DOHH2 (cell line): Measurements from ENCODE around the gene ADAMTS15.

Source experiments
- H3F3A ChIP-seq: fragments of 200-600 bp; sonication (generic), shearing (Covaris generic); 2 replicates; pipeline ENCODE4 v1.6.0; 2016; ENCODE audit warnings: antibody characterized with exemption, mild to moderate bottlenecking; ENCODE audit not compliant: control insufficient read depth, insufficient read depth
- H3K27ac ChIP-seq: fragments of 200-600 bp; sonication (generic); 2 replicates; pipeline ENCODE4 v1.5.1; 2014; ENCODE audit warnings: low read depth, mild to moderate bottlenecking, low read length, moderate library complexity
- H3K27me3 ChIP-seq: fragments of 200-600 bp; sonication (generic); 2 replicates; pipeline ENCODE4 v1.6.1; 2014; ENCODE audit warnings: mild to moderate bottlenecking, low read length, mixed read lengths; ENCODE audit not compliant: control insufficient read depth
- H3K36me3 ChIP-seq: fragments of 200-600 bp; sonication (generic); 2 replicates; pipeline ENCODE4 v1.6.1; 2014; ENCODE audit warnings: mild to moderate bottlenecking, low read length, moderate library complexity, mixed read lengths; ENCODE audit not compliant: control insufficient read depth
- H3K4me1 ChIP-seq: fragments of 200-600 bp; sonication (generic); 2 replicates; pipeline ENCODE4 v1.6.1; 2014; ENCODE audit warnings: mild to moderate bottlenecking, low read length, mixed read lengths; ENCODE audit not compliant: control insufficient read depth
- H3K4me2 ChIP-seq: fragments of 200-600 bp; sonication (generic); 2 replicates; pipeline ENCODE4 v1.6.0; 2014; ENCODE audit warnings: mild to moderate bottlenecking, low read length, moderate library complexity
- H3K4me3 ChIP-seq: fragments of 200-600 bp; sonication (generic); 2 replicates; pipeline ENCODE4 v1.5.1; 2014; ENCODE audit warnings: mild to moderate bottlenecking, low read length, mixed read lengths
- H3K79me2 ChIP-seq: fragments of 200-600 bp; sonication (generic); 2 replicates; pipeline ENCODE4 v1.6.1; 2014; ENCODE audit warnings: mild to moderate bottlenecking, low read length, mixed read lengths; ENCODE audit not compliant: control insufficient read depth
- H3K9me2 ChIP-seq: fragments of 200-600 bp; sonication (generic); replicated peaks from 2 replicates; pipeline ENCODE4 v1.6.1; 2014; ENCODE audit warnings: mild to moderate bottlenecking, low read length, mixed read lengths; ENCODE audit not compliant: control insufficient read depth
- H3K9me3 ChIP-seq: fragments of 200-600 bp; sonication (generic); 2 replicates; pipeline ENCODE4 v1.6.1; 2014; ENCODE audit warnings: antibody characterized with exemption, low read length, mixed read lengths; ENCODE audit not compliant: control insufficient read depth, insufficient read depth
- H4K20me1 ChIP-seq: fragments of 200-600 bp; sonication (generic); 2 replicates; pipeline ENCODE4 v1.6.0; 2014; ENCODE audit warnings: low read depth, mild to moderate bottlenecking, antibody characterized with exemption, low read length, moderate library complexity; ENCODE audit not compliant: control insufficient read depth, insufficient read depth
- CTCF ChIP-seq: fragments of 200-600 bp; sonication (generic); IDR thresholded peaks from one replicate; pipeline ENCODE4 v1.5.1; 2014; ENCODE audit warnings: antibody characterized with exemption, mild to moderate bottlenecking, low read depth, low read length; ENCODE audit not compliant: poor library complexity, severe bottlenecking
- EZH2phosphoT487 ChIP-seq: fragments of 200-600 bp; sonication (generic); IDR thresholded peaks from 2 replicates; pipeline ENCODE4 v1.6.1; 2017; ENCODE audit warnings: borderline replicate concordance, mild to moderate bottlenecking, antibody characterized with exemption, low read length, moderate library complexity, mixed read lengths

ADAMTS15 gene

DNA sequence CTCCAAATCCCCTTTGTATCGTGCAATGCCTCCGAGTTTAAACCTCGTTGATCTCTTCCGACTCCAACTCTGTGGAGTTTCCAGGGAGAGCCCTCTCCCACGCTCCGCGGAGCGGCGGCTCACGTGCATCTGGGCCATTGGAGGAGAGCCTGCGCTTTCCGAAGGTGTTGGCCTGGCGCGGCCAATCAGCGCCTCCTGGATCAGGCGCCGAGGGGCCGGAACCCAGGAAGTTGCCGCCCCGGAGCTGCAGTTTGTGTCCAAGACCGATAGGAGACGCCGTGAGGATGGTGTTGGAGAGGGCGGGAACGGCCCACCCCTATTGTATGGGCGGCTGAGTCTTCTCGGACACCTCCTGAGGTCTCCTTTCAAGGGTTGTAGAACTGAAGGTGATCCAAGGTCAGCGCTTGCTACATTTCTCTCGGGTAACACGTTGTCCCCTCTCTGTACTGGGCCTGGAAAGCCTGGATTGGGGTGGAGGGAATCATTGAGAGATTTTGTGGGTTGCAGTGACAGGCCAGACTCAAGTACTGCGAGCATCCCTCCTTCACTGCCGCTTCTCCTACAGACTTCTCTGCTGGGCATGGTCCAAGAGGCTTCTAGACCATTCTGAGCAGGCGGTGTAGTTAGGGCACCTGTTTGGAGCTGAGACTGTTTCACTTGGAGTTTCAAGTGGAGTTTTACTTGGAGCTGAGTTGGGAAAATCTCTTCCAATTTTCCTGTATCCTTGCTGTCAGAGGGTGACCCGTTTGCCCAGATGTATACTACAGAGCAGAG lies 1.7 kb downstream of the ADAMTS15 start:
- Histone ChIP-seq H3K27me3 (no peaks in the 10 kb centered on the region), H3K79me2 (no peaks in the 10 kb centered on the region), H3K9me3 (no peaks in the 10 kb centered on the region), H3K9me2 (no peaks in the 10 kb centered on the region), H4K20me1 (no peaks in the 10 kb centered on the region), H3F3A (no peaks in the 10 kb centered on the region), H3K4me3 (no peak overlapping the region), H3K36me3 (no peaks in the 10 kb centered on the region), H3K4me2 (no peak overlapping the region), H3K27ac (no peak overlapping the region), H3K4me1 (no peaks in the 10 kb centered on the region)
- no peak for TF ChIP-seq CTCF
- no peak for TF ChIP-seq EZH2phosphoT487

- Histone ChIP-seq H3F3A (no peaks in the 10 kb centered on the region), H3K4me2 (no peak overlapping the region), H3K36me3 (no peaks in the 10 kb centered on the region), H3K27ac (no peak overlapping the region), H3K9me3 (no peaks in the 10 kb centered on the region), H4K20me1 (no peaks in the 10 kb centered on the region), H3K27me3 (no peaks in the 10 kb centered on the region), H3K79me2 (no peaks in the 10 kb centered on the region), H3K4me3 (no peak overlapping the region), H3K4me1 (no peaks in the 10 kb centered on the region), H3K9me2 (no peaks in the 10 kb centered on the region)
- TF ChIP-seq EZH2phosphoT487 (no peak), CTCF (no peak)
Observed at GRCh38 chr11:130451231-130452019, 3.0 kb downstream of the ADAMTS15 start.

DNA sequence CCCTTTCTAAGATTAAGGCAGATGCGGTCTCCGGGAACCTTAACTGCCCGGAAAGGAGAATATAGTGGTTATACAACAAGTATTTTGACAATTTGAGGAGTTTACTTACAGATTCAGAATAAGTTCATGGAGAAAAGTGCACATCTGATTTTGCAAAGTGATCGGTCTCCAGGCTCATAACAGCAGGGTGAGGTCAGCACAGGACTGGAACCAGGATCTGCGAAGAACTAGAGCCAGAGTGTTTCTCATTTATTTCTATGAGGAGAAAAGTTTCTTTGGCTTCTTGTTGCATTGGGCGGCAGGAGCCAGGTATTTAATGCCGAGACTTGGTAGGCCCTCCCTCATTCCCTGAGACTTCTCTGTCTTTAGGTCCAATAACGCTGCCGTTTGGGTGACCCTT lies 3.7 kb downstream of the ADAMTS15 start:
- Histone ChIP-seq H3K27ac (no peak overlapping the region), H4K20me1 (no peaks in the 10 kb centered on the region), H3F3A (no peaks in the 10 kb centered on the region), H3K4me1 (no peaks in the 10 kb centered on the region), H3K9me2 (no peaks in the 10 kb centered on the region), H3K4me3 (no peak overlapping the region), H3K36me3 (no peaks in the 10 kb centered on the region), H3K9me3 (no peaks in the 10 kb centered on the region), H3K4me2 (no peak overlapping the region), H3K79me2 (no peaks in the 10 kb centered on the region), H3K27me3 (no peaks in the 10 kb centered on the region)
- no peak for TF ChIP-seq EZH2phosphoT487
- TF ChIP-seq CTCF = no peak
